ENCODE data around the gene HDGF. TPM values are rescaled to one million over a fixed set of nuclear protein-coding genes. Genes with fewer than 3 reads are reported as not detected.

The HDGF gene
- total RNA-seq, 1 experiment from 2014 or later: 191 TPM

DNA sequence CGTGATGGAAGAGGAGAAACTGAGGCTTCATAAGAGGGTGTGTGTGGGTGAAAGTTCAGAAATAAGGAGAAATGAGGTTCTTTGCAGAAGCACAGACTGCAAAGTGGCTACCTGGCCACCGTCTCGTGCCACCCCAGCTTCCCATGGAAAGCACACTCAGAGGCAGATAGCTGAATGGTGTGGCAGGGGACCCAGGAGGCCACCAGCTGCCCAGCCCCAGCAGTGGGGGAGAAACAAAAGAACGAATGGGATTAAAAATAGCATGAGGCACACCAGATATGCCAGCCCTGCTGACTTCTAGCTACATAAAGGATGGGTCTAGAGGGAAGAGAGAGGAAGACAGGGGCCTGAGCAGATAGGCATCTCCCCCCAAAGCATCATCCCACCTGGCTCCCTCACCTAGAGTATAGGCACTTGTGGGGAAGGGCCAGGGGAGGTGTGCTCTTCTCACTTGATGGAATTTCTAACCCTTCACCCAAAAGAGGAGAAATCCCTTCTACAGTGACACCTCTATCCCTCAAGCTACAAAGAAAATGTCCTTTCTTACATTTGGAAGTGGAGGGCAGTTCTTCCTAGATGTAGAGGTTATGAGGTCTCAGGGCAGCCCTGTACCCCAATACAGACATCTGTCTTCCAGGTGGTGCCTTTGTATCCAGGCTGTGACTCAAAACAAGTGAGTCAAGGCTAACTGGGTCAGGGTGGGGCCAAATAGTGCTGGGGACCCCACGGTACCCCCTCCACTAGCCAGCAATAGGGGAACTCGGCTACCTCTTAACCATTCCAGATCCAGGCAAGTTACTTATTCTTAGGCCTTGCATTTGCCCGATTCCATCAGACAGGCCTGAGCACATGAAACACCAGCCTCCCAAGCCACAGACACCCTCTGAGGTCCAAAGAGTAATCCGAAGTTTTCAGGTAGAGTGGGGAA lies 3.5 kb downstream of the HDGF start:
- Histone ChIP-seq H3K27me3 (ENCODE audit: low read length) (no peaks in the 10 kb centered on the region), H3K9ac (ENCODE audit: low read length) (peak overlapping the region; percentile 94), H4K20me1 (ENCODE audit: insufficient read depth, low read depth, low read length) (peaks cover 25% of the 10 kb centered on the region), H3K4me3 (ENCODE audit: low read length) (peak overlapping the region; percentile 94), H3K4me2 (ENCODE audit: low read depth, low read length, poor library complexity, severe bottlenecking) (peak overlapping the region; percentile 91), H2AFZ (ENCODE audit: low read length) (no peak overlapping the region), H3K9me2 (replicated peaks; ENCODE audit: insufficient read depth, low read length) (no peaks in the 10 kb centered on the region), H3K27ac (ENCODE audit: low read length) (peak overlapping the region; percentile 92), H3K4me1 (ENCODE audit: low read length) (peaks cover 52% of the 10 kb centered on the region), H3K79me2 (ENCODE audit: low read length) (peaks cover 78% of the 10 kb centered on the region), H3K36me3 (ENCODE audit: insufficient read depth, low read length) (peaks cover 10% of the 10 kb centered on the region; the same call in 1 of the 2 replicates), H3K9me3 (ENCODE audit: low read length) (no peaks in the 10 kb centered on the region)
- DNase-seq: no peak

GRCh38 chr1:156746728-156747631 lies 4.5 kb downstream of the HDGF start:
- Histone ChIP-seq H3K4me2 (ENCODE audit: low read depth, low read length, poor library complexity, severe bottlenecking) (peak overlapping the region; percentile 91), H3K9ac (ENCODE audit: low read length) (peak overlapping the region; percentile 94), H3K4me3 (ENCODE audit: low read length) (peak overlapping the region; percentile 94), H3K36me3 (ENCODE audit: insufficient read depth, low read length) (peaks cover 10% of the 10 kb centered on the region; the same call in 1 of the 2 replicates), H3K27ac (ENCODE audit: low read length) (peak overlapping the region; percentile 92), H3K9me3 (ENCODE audit: low read length) (no peaks in the 10 kb centered on the region), H3K9me2 (replicated peaks; ENCODE audit: insufficient read depth, low read length) (no peaks in the 10 kb centered on the region), H3K79me2 (ENCODE audit: low read length) (peaks cover 68% of the 10 kb centered on the region), H3K27me3 (ENCODE audit: low read length) (no peaks in the 10 kb centered on the region), H3K4me1 (ENCODE audit: low read length) (peaks cover 55% of the 10 kb centered on the region), H4K20me1 (ENCODE audit: insufficient read depth, low read depth, low read length) (peaks cover 25% of the 10 kb centered on the region), H2AFZ (ENCODE audit: low read length) (no peak overlapping the region)
- DNase-seq: peak; percentile 73

DNA sequence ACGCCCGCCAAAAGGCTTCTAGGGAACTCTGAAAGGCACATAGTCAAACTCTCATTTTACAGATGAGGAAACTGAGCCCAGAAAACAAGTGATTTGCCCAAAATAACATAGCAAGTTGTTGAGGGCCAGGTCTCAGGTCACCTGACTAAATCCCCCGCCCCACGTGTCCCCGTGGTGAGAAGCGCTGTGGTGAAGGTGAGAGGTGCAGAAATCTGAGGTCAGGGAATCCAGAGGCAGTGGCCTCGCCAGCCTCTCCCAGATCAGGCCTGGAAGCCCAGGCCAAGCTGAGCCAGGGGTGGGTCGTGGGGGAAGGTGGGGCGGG lies 5.1 kb downstream of the HDGF start:
- Histone ChIP-seq H3K9me2 (replicated peaks; ENCODE audit: insufficient read depth, low read length) (no peaks in the 10 kb centered on the region), H3K79me2 (ENCODE audit: low read length) (peaks cover 66% of the 10 kb centered on the region), H2AFZ (ENCODE audit: low read length) (no peak overlapping the region), H3K9me3 (ENCODE audit: low read length) (no peaks in the 10 kb centered on the region), H3K4me3 (ENCODE audit: low read length) (no peak overlapping the region), H4K20me1 (ENCODE audit: insufficient read depth, low read depth, low read length) (peaks cover 25% of the 10 kb centered on the region), H3K9ac (ENCODE audit: low read length) (no peak overlapping the region), H3K27ac (ENCODE audit: low read length) (0 out of 2 replicates have a peak overlapping the region, but pooled peaks have one; percentile 84), H3K27me3 (ENCODE audit: low read length) (no peaks in the 10 kb centered on the region), H3K36me3 (ENCODE audit: insufficient read depth, low read length) (peaks cover 10% of the 10 kb centered on the region; the same call in 1 of the 2 replicates), H3K4me2 (ENCODE audit: low read depth, low read length, poor library complexity, severe bottlenecking) (peak overlapping the region; percentile 59), H3K4me1 (ENCODE audit: low read length) (peaks cover 61% of the 10 kb centered on the region)
- DNase-seq: no peak

DNA sequence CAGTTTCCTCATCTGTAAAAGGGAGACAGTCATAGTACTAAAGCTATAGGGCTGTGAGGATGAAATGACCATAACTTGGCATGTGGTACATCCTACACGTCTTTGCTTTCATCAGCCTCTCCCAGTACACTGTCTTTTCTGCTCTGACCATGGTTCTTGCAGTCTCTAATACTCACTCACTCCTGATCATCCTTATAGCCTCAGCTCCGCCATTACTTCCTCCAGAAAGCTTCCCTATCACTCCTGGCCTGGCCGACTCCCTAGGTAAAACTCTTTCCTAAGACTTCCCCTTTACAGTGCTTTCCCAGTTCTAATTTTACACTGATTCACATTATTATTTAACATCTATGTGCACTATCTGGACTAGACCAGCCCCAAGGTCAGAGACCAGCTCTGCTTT lies 5.6 kb downstream of the HDGF start:
- Histone ChIP-seq H3K9me2 (replicated peaks; ENCODE audit: insufficient read depth, low read length) (no peaks in the 10 kb centered on the region), H3K9ac (ENCODE audit: low read length) (no peak overlapping the region), H3K4me1 (ENCODE audit: low read length) (peaks cover 63% of the 10 kb centered on the region), H4K20me1 (ENCODE audit: insufficient read depth, low read depth, low read length) (peaks cover 25% of the 10 kb centered on the region), H3K4me2 (ENCODE audit: low read depth, low read length, poor library complexity, severe bottlenecking) (peak overlapping the region; percentile 59), H3K79me2 (ENCODE audit: low read length) (peaks cover 61% of the 10 kb centered on the region), H2AFZ (ENCODE audit: low read length) (no peak overlapping the region), H3K36me3 (ENCODE audit: insufficient read depth, low read length) (peaks cover 10% of the 10 kb centered on the region; the same call in 1 of the 2 replicates), H3K9me3 (ENCODE audit: low read length) (no peaks in the 10 kb centered on the region), H3K27ac (ENCODE audit: low read length) (0 out of 2 replicates have a peak overlapping the region, but pooled peaks have one; percentile 17), H3K27me3 (ENCODE audit: low read length) (no peaks in the 10 kb centered on the region), H3K4me3 (ENCODE audit: low read length) (no peak overlapping the region)
- no peak for DNase-seq

DNA sequence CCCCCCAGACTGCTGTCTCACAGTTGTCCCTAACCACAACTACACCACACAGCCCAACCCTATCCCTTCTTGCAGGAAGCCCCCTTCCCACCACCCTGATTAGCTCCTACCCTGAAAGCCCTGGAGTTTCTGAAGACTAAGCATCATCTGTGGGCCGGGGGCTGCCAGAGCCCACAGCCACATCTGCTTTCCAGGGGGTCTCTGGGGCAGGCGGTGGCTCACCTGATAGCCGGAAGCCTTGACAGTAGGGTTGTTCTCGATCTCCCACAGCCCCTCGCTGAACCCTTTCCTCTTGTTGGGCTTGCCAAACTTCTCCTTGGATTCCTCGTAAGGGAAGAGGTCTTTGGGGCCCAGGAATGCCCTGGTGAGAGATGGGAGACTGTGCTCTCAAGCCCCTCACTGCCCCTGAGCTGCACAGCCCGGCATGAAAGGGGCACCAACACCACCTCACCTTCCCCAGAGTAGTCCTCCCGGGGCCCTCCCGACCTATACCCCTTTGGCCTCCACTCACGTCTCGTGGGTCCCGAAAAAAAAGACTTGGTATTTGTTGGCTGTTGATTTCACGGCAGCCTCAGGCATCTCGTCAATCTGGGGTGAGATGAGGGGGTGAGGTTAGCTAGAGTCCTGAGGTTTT lies 6.6 kb downstream of the HDGF start:
- Histone ChIP-seq H3K4me3 (ENCODE audit: low read length) (no peak overlapping the region), H3K36me3 (ENCODE audit: insufficient read depth, low read length) (peaks cover 10% of the 10 kb centered on the region; the same call in 1 of the 2 replicates), H2AFZ (ENCODE audit: low read length) (no peak overlapping the region), H3K27me3 (ENCODE audit: low read length) (no peaks in the 10 kb centered on the region), H3K9me2 (replicated peaks; ENCODE audit: insufficient read depth, low read length) (no peaks in the 10 kb centered on the region), H3K4me1 (ENCODE audit: low read length) (peaks cover 65% of the 10 kb centered on the region), H4K20me1 (ENCODE audit: insufficient read depth, low read depth, low read length) (peaks cover 25% of the 10 kb centered on the region), H3K27ac (ENCODE audit: low read length) (no peak overlapping the region), H3K79me2 (ENCODE audit: low read length) (peaks cover 60% of the 10 kb centered on the region), H3K9ac (ENCODE audit: low read length) (no peak overlapping the region), H3K9me3 (ENCODE audit: low read length) (no peaks in the 10 kb centered on the region), H3K4me2 (ENCODE audit: low read depth, low read length, poor library complexity, severe bottlenecking) (no peak overlapping the region)
- peak; percentile 23 for DNase-seq

DNA sequence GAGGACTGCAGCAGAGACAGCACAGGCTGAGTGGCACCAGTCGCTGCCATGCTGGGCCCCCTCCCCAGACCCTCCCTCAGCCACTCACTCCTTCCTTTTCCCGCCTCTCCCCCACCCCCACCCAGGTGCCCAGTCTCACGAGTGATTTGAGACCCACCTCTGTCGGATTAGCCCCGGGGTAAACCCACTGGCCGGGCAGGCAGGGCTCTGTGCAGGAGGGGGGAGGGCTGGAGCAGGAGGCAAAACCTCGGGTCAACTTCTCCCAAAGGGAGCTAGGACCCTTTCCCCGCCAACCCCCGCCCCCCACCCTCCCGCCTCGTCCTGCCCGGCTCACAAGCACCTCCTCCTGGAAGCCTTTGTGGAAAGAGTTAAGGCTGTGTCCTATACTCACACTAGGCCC lies 7.1 kb downstream of the HDGF start:
- Histone ChIP-seq H4K20me1 (ENCODE audit: insufficient read depth, low read depth, low read length) (peaks cover 25% of the 10 kb centered on the region), H3K4me2 (ENCODE audit: low read depth, low read length, poor library complexity, severe bottlenecking) (no peak overlapping the region), H3K4me3 (ENCODE audit: low read length) (no peak overlapping the region), H3K9ac (ENCODE audit: low read length) (no peak overlapping the region), H3K27me3 (ENCODE audit: low read length) (no peaks in the 10 kb centered on the region), H2AFZ (ENCODE audit: low read length) (no peak overlapping the region), H3K9me2 (replicated peaks; ENCODE audit: insufficient read depth, low read length) (no peaks in the 10 kb centered on the region), H3K4me1 (ENCODE audit: low read length) (peaks cover 67% of the 10 kb centered on the region), H3K9me3 (ENCODE audit: low read length) (no peaks in the 10 kb centered on the region), H3K36me3 (ENCODE audit: insufficient read depth, low read length) (peaks cover 11% of the 10 kb centered on the region; the same call in 1 of the 2 replicates), H3K79me2 (ENCODE audit: low read length) (peaks cover 60% of the 10 kb centered on the region), H3K27ac (ENCODE audit: low read length) (no peak overlapping the region)
- peak; percentile 12 for DNase-seq

DNA sequence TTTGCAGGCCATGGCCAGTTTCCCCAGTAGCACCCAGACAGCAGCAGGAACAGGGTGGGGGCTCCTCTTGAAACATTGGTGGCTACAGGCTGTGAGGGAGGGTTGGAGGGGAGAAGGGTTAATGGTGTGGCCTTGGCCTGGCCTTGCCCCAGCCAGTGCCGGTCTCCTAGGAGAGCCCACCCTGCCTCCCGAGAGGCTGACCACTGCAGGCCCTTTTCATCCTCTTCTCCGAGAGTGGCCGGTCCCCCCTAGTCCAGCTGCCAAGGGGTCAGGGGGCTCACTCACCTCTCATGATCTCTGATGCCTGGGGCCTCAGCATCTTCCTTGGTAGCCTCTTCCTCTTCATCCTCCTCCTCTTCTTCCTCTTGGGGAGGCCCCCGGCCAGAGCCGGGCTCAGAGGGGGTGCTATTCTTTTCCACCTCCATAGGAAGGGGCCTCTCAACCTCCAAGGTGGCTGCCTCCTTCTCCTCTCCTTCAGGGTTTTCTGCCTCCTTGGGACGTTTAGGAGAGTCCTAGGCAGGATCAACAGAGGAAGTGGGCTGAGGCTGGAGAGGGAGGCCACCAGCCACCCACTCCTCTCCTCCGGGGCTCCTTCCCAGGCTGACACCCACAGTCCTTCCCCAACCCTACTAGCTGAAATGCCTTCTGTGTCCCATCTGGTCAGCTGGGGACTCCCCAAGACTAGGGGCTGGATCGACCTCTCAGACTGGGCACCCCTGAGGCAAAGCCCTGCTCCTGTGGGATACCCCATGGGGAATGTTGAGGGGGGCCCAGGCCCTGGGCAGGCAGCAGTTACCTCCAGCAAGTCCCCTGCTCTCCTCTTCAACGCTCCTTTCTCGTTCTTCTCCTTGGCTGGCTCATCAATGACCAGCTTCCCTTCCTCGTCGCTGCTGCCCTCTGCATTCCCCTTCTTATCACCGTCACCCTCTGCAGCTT lies 7.8 kb downstream of the HDGF start:
- H3K36me3 ChIP-seq (ENCODE audit: insufficient read depth, low read length): peaks cover 14% of the 10 kb centered on the region; the same call in 1 of the 2 replicates
- no peaks in the 10 kb centered on the region for H3K27me3 ChIP-seq (ENCODE audit: low read length)
- H3K4me2 ChIP-seq (ENCODE audit: low read depth, low read length, poor library complexity, severe bottlenecking): no peak overlapping the region
- H3K4me3 ChIP-seq (ENCODE audit: low read length): no peak overlapping the region
- H3K9me3 ChIP-seq (ENCODE audit: low read length): no peaks in the 10 kb centered on the region
- H3K27ac ChIP-seq (ENCODE audit: low read length): no peak overlapping the region
- no peaks in the 10 kb centered on the region for H3K9me2 ChIP-seq (replicated peaks; ENCODE audit: insufficient read depth, low read length)
- H4K20me1 ChIP-seq (ENCODE audit: insufficient read depth, low read depth, low read length): peaks cover 25% of the 10 kb centered on the region
- H3K79me2 ChIP-seq (ENCODE audit: low read length): peaks cover 60% of the 10 kb centered on the region
- no peak overlapping the region for H3K9ac ChIP-seq (ENCODE audit: low read length)
- H2AFZ ChIP-seq (ENCODE audit: low read length): no peak overlapping the region
- DNase-seq: no peak
- peaks cover 61% of the 10 kb centered on the region for H3K4me1 ChIP-seq (ENCODE audit: low read length)

Measured in Karpas-422 (cell line).